GM18909 (cell line): ENCODE results near the gene ACOT4.
A peak's percentile ranks its signal among the peaks of the same experiment; 100 is the strongest.
"Not testable (repeated sequence)": the region's sequence is repeated elsewhere in the genome, so short reads cannot be mapped to it uniquely, and the experiment has no call there.

ENCODE experiments used
- ATAC-seq: cut with Tn5 transposase; IDR thresholded peaks from one replicate; pipeline ENCODE4 v1.9.1; 2021; ENCODE audit warnings: mild to moderate bottlenecking; ENCODE audit not compliant: unreplicated experiment, poor library complexity

Gene ACOT4

DNA sequence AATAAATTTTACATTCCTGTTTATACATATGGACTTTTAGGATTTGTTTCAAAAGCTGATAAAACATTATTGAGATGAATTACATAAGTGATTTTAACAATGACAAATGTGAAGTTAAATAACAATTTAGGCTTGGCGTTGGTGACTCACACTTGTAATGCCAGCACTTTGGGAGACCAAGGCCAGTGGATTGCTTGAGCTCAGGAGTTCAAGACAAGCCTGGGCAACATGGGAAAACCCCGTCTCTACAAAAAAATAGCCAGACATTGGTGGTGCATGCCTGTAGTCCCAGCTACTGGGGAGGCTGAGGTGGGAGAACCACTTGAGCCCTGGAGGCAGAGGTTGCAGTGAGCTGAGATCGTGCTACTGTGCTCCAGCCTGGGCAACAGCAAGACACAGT, 15.3 kb upstream of the ACOT4 start:
- ATAC-seq = no peak

- not testable (repeated sequence) for ATAC-seq
Observed at GRCh38 chr14:73577214-73577613, 14.5 kb upstream of the ACOT4 start.

DNA sequence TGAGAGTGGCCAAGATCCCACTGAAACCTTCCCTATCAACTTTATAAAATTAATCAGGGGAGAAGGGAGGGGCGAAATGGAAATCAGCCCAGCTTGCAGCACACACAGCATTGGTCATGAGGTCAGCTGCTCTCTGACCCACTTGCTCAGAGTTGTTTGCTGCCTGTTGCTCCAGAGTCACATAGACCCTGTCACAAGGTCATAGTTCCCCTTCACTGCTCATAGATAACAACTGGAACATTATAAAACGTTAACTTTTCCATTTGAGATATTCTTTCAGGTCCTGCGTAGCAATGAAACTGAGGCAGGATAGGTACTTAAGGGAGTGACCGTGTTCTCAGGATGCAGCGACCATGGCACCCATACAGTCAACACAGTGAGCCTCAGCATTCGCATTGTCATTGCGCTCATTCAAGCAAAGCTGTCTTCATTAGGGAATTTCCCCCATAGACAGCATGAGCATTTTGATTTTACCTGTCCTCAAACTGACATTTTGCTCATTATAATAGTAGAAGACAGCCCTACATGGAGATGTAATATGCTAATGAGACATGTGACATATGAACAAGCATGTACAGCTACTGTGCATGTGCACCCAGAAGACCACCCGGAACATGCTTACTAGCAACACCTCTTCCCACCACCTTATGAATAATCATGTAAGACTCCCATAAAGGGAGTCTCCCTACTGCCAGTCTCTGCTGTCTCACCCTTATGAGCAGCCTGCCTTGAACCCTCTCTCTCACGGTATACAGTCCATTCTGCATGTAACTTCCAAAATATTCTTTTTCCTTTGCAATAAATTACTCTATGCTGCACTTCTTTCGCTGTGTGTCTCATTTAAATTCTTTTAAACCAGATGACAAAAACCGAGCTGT, 9.3 kb upstream of the ACOT4 start:
- not testable (repeated sequence) for ATAC-seq

- no peak for ATAC-seq
Observed at GRCh38 chr14:73588695-73589094, 3.0 kb upstream of the ACOT4 start.

DNA sequence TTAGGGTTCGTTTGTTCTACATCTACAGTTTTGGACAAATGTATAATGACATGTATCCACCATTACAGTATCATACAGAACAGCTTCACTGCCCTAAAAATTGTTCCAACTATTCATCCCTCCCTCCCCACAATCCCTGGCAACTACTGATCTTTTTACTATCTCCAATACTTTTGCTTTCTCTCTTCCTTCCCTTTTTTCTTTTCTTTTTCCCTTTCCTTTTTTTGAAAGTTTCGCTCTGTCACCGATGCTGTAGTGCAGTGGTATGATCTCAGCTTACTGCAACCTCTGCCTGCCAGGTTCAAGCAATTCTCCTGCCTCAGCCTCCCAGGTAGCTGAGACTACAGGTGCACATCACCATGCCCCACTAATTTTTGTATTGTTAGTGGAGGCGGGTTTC, 2.6 kb upstream of the ACOT4 start:
- ATAC-seq = no peak

DNA sequence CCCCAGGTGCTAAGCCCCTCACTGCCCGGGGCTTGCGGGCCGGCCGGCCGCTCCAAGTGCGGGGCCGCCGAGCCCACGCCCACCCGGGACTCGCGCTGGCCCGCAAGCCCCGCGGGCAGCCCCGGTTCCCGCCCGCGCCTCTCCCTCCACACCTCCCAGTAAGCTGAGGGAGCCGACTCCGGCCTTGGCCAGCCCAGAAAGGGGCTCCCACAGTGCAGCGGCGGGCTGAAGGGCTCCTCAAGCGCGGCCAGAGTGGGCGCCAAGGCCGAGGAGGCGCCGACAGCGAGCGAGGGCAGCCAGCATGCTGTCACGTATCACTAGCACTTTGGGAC, 1.0 kb upstream of the ACOT4 start:
- ATAC-seq = not testable (repeated sequence)

- no peak for ATAC-seq
Observed at GRCh38 chr14:73594491-73594890, 2.8 kb downstream of the ACOT4 start.

DNA sequence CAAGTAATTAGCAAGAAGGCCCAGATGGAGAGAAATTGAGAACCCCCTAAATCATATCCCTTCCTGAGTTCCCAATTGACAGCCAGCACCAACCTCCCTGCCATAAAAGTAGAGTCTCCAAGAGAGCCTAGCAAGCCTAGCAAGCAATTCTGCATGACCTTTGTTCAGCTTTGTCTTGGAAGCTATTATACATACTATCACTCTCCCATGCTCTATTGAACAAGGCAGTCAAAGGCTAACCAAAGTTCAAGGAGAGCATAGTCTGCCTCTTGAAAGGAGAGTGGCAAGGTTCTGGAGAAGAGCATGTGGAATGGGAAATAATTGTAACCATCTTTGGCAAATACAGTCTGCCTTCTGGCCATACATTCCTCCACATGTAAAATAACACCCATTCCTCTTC, 7.8 kb downstream of the ACOT4 start:
- ATAC-seq = no peak

DNA sequence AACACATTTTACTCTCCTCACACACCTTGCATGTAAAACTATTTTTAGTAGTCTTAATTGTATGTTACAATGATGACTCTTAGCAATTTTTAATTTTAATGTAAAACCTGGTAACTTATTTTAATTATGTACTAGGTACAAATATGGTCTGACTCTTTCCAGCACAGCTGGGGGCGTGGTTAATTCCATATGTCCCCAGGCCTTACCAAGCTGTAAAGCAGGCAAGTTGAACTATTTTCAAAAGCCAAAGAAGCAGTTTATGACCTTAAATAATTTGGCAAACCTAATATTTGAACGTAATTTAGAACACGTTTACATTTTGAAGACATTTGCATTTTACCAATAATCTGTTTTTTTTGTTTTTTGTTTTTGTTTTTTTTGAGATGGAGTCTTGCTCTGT, 11.3 kb downstream of the ACOT4 start:
- no peak for ATAC-seq

DNA sequence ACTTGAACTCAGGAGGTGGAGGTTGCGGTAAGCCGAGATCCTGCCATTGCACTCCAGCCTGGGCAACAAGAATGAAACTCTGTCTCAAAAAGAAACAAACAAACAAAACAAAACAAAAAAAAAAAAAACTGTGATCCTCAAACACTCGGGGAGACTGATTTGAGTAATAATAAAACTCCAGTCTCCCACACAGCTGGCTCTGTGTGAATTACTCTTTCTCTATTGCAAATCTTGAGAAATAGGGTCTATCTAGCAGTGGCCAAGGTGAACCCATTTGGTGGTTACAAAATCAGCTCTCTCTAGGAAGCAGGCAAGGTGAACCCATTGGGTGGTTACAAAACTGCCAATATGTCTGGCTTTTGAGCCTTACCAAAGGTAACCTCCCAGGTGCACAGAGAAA, 14.6 kb downstream of the ACOT4 start:
- no peak for ATAC-seq

DNA sequence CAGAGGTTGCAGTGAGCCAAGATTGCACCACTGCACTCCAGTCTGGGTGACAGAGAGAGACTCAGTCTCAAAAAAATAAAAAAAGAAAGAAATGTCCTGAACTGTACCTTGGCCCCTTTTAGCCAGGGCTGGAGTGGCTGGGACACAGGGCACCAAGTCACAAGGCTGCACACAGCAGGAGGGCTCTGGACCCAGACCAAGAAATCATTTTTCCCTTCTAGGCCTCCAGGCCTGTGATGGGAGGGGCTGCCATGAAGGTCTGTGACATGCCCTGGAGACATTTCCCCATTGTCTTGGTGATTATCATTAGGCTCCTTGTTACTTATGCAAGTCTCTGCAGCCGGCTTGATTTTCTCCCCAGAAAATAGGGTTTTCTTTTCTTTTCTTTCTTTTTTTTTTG, 15.6 kb downstream of the ACOT4 start:
- ATAC-seq = no peak

DNA sequence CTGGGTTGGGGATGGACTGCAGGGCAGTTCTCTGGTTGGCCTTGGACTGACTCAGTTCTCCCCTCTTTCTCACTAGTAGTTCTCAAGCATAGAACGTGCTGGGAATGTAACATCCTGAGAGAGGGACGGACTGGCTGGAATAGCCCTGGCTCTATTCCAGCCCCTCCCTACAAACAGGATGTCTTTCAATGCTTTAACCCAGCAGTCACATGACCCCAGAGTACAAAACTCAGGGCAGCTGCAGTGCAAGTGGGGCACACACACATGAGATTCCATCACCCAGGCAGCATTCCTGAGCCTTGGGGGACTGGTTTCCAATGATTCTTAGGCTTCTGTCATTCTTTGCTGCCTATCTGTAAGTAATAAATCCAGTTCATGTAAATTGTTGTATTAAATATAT, 19.0 kb downstream of the ACOT4 start:
- ATAC-seq = no peak

DNA sequence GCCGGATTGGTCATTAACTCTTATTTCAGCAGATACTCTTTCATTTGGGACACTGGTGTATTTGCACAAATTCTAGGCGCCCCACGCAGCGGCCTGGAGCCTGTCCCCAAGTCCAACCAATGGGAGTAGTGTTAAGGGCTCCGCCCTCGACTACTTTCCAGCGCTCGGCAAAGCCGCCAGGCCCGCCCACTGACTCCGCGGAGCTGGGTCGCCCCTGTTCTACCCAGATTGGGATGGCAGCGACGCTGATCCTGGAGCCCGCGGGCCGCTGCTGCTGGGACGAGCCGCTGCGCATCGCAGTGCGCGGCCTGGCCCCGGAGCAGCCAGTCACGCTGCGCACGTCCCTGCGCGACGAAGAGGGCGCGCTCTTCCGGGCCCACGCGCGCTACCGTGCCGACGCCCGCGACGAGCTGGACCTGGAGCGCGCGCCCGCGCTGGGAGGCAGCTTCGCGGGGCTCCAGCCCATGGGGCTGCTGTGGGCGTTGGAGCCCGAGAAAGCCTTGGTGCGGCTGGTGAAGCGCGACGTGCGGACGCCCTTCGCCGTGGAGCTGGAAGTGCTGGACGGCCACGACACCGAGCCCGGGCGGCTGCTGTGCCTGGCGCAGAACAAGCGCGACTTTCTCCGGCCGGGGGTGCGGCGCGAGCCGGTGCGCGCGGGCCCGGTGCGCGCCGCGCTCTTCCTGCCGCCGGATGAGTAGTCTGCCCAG, 20.8 kb downstream of the ACOT4 start, which contains the start of gene ACOT6:
TSS of gene ACOT6 (plus strand) at position 179 of the 707 bp plus-strand sequence. CDS start at position 234, 55 bp downstream.
- ATAC-seq = peak; percentile 72

GRCh38 chr14:73613046-73613383, 21.3 kb downstream of the ACOT4 start:
- peak; percentile 14 for ATAC-seq

DNA sequence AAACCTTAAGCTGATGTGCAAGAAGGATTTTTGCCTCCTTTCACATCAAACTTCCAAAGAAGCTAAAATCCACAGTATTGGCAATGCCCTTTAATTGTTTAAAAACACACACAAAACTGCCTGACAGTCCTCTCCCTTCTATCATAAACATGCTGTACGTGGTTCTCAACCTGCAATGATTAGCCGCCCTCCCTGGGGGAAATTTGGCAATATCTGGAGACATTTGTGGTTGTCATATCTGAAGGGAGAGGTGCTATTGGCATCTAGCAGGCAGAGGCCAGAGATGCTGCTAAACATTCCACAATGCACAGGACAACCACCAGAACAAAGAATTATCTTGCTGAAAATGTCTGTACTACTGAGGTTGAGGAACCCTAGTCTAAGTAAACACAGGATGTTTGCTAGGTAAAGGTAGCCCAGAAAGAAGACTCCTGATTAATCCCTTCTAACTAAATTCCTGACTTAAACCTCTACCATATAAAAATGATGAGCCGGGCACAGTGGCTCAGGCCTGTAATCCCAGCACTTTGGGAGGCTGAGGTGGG, 21.8 kb downstream of the ACOT4 start:
- no peak for ATAC-seq

DNA sequence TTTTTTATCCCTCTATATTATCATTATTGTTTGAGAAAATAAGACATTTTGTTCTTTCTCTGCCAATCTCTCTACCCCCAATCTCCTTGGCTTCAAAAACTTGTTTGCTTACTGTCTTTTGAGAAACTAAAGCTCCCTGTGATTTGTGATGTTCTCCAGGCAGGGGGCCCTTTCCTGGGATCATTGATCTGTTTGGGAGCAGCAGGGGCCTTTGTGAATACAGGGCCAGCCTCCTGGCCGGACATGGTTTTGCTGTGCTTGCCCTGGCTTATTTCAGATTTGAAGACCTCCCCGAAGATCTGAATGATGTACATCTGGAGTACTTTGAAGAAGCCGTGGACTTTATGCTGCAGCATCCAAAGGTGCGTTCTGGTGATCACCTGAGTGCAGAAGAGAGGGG, 25.2 kb downstream of the ACOT4 start:
- ATAC-seq = no peak

DNA sequence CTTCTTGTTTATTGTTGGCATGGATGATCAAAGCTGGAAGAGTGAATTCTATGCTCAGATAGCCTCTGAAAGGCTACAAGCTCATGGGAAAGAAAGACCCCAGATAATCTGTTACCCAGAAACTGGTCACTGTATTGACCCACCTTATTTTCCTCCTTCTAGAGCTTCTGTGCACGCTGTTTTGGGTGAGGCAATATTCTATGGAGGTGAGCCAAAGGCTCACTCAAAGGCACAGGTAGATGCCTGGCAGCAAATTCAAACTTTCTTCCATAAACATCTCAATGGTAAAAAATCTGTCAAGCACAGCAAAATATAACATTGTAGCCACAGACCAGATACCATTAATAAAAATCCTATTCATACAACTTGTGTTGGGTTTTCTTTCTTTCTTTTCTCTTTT, 27.9 kb downstream of the ACOT4 start:
- no peak for ATAC-seq

GRCh38 chr14:73620268-73620667, 28.6 kb downstream of the ACOT4 start:
- no peak for ATAC-seq

DNA sequence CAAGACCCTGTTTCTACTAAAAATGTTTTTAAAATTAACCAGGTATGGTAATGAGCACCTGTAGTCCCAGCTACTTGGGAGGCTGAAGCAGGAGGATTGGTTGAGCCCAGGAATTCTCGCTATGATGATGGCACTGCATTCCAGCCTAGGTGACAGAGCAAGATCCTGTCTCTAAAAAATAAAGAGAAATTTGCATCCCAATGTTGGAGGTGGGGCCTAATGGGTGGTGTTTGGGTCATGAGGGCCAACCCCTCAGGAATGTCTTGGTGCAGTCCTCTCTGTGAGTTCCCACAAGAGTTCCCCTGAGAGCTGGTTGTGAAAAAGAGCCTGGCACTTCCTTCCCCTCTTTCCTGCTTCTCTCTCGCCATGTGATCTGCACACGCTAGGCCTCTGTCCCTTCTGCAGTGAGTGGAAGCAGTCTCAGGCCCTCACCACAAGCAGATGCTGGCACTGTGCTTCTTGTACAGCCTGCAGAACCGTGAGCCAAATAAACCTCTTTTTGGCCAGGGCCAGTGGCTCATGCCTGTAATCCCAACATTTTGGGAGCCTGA, 31.9 kb downstream of the ACOT4 start:
- no peak for ATAC-seq

- no peak for ATAC-seq
Observed at GRCh38 chr14:73625706-73626105, 34.0 kb downstream of the ACOT4 start.

GRCh38 chr14:73627151-73627558, 35.5 kb downstream of the ACOT4 start:
- ATAC-seq = no peak
